ENCODE results near the gene WWP2.

Gene WWP2

GRCh38 chr16:69860233-69861231, 98.4 kb downstream of the WWP2 start:
- DNase-seq, result no peak

- no peak for DNase-seq
These were observed 99.3 kb downstream of the WWP2 start for GRCh38 chr16:69861292-69862030.

- DNase-seq, result no peak
These were observed 101.5 kb downstream of the WWP2 start for GRCh38 chr16:69863401-69864281.

GRCh38 chr16:69865701-69866100, 103.6 kb downstream of the WWP2 start:
- DNase-seq, result no peak

- no peak for DNase-seq
These were observed 105.8 kb downstream of the WWP2 start for GRCh38 chr16:69867784-69868560.

- DNase-seq, result no peak
These were observed 108.6 kb downstream of the WWP2 start for GRCh38 chr16:69870761-69871160.

GRCh38 chr16:69871708-69872107, 109.6 kb downstream of the WWP2 start:
- no peak for DNase-seq

GRCh38 chr16:69872888-69873287, 110.8 kb downstream of the WWP2 start:
- DNase-seq, result no peak

- no peak for DNase-seq
These were observed 111.7 kb downstream of the WWP2 start for GRCh38 chr16:69873783-69874182.

GRCh38 chr16:69874271-69874670, 112.1 kb downstream of the WWP2 start:
- DNase-seq, result no peak

- no peak for DNase-seq
These were observed 118.6 kb downstream of the WWP2 start for GRCh38 chr16:69880640-69881133.

GRCh38 chr16:69881141-69881540, 119.0 kb downstream of the WWP2 start:
- no peak for DNase-seq

GRCh38 chr16:69883744-69884143, 121.6 kb downstream of the WWP2 start:
- DNase-seq, result no peak

- DNase-seq, result no peak
These were observed 123.6 kb downstream of the WWP2 start for GRCh38 chr16:69885722-69886121.

- DNase-seq, result no peak
These were observed 124.6 kb downstream of the WWP2 start for GRCh38 chr16:69886726-69887125.

GRCh38 chr16:69888005-69888590, 126.0 kb downstream of the WWP2 start:
- DNase-seq, result no peak

- DNase-seq, result no peak
These were observed 127.3 kb downstream of the WWP2 start for GRCh38 chr16:69889295-69889964.

GRCh38 chr16:69890114-69890891, 128.2 kb downstream of the WWP2 start:
- DNase-seq, result no peak

GRCh38 chr16:69890892-69891282, 128.8 kb downstream of the WWP2 start:
- DNase-seq, result no peak

- no peak for DNase-seq
These were observed 130.2 kb downstream of the WWP2 start for GRCh38 chr16:69892378-69892777.

Measured in stimulated activated naive CD4-positive, alpha-beta T cell (primary cell).